NCI-H1105 (cell line): Measurements from ENCODE around the gene ACER2.
"Not testable (repeated sequence)": the region's sequence is repeated elsewhere in the genome, so short reads cannot be mapped to it uniquely, and the experiment has no call there.

Experiments used
- DNase-seq: peaks from one replicate; lab custom pipeline; 2025; lab: John Stamatoyannopoulos, UW

The ACER2 gene

GRCh38 chr9:19408693-19409400 is at the start of gene ACER2:
Gene ACER2, plus strand, starts transcription at chr9:19409009. Its CDS starts 76 bp downstream, at chr9:19409085.
- peak; percentile 67 for DNase-seq

- DNase-seq = no peak
Observed at GRCh38 chr9:19369107-19369506, 39.7 kb upstream of the ACER2 start.

- DNase-seq = no peak
Observed at GRCh38 chr9:19371942-19372341, 36.9 kb upstream of the ACER2 start.

- DNase-seq = no peak
Observed at GRCh38 chr9:19372567-19372966, 36.2 kb upstream of the ACER2 start.

GRCh38 chr9:19373527-19373926 is 35.3 kb upstream of the ACER2 start:
- DNase-seq = no peak

DNA sequence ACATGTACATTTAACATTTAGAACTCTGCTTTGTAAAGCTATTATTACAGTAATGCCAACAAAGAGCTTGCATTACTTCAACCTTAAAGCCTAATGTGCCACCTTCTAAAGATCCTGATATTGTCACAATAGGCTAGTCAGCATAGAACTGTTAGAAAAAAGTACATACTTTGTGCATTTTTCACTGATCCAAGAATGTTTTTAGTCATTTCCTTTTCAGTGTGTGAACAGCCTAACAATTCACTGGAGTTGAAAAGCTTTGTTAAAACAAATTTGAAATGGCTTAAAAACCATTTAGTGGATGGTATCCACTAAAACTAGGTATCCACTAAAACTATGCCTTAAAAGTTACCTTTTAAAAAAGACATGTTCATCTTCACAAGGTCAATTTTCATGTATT is 33.3 kb upstream of the ACER2 start:
- no peak for DNase-seq

DNA sequence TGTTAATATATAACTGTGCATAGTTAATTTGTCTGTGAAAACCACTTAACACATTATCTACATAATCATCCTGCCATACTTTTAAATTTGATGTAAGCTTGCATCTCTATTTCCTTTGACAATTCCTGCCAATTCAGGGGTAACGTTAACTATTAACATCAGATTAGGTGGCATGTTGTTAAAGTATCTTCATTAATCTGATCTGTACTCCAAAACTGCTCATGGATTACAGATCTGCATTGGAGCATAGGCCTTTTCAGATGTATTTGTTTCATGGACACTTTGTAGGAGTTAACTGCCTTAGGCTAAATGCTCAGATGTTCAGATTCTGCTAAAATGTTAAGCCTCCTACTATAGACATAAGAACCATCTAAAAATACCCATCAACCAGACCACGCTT is 31.9 kb upstream of the ACER2 start:
- no peak for DNase-seq

- no peak for DNase-seq
Observed at GRCh38 chr9:19378164-19378563, 30.6 kb upstream of the ACER2 start.

DNA sequence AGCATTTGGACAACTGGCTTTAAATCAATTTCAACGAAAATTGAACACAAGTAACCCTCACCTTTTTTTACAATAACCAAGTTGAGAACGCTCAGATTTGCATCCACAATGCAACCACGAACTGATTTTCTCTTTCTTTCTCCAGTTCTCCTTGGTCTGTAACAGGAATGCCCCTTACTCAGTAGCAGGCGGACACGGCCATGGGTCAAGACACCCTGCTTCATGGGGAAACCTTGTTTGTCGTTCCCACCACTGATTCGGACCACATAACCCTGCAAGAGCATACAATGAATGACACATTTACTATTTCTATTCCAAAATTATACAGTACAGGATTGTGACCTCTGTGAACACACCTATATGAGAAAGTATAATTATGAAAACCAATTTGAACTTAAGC is 30.2 kb upstream of the ACER2 start:
- DNase-seq = no peak

- DNase-seq = no peak
Observed at GRCh38 chr9:19379283-19379682, 29.5 kb upstream of the ACER2 start.

GRCh38 chr9:19379697-19380046 is 29.1 kb upstream of the ACER2 start:
- DNase-seq = no peak

- DNase-seq = no peak
Observed at GRCh38 chr9:19380826-19381075, 28.1 kb upstream of the ACER2 start.

DNA sequence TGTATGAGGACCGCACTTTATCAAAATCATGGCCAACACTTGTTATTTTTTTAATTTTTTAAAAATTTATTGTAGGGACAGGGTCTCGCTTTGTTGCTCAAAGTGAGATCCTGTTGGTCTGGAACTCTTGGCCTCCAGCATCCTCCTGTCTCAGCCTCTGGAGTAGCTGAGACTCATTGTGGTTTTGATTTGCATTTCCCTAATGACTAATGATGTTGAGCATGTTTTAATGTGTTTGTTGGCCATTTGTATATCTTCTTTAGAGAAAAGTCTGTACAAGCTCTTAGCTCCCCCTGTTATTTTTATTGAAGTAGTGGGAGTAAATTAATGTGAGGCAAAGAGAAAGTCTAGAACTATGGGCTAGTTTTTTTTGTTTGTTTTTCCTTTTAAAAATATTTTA is 27.2 kb upstream of the ACER2 start:
- DNase-seq = no peak

GRCh38 chr9:19385212-19385611 is 23.6 kb upstream of the ACER2 start:
- not testable (repeated sequence) for DNase-seq

DNA sequence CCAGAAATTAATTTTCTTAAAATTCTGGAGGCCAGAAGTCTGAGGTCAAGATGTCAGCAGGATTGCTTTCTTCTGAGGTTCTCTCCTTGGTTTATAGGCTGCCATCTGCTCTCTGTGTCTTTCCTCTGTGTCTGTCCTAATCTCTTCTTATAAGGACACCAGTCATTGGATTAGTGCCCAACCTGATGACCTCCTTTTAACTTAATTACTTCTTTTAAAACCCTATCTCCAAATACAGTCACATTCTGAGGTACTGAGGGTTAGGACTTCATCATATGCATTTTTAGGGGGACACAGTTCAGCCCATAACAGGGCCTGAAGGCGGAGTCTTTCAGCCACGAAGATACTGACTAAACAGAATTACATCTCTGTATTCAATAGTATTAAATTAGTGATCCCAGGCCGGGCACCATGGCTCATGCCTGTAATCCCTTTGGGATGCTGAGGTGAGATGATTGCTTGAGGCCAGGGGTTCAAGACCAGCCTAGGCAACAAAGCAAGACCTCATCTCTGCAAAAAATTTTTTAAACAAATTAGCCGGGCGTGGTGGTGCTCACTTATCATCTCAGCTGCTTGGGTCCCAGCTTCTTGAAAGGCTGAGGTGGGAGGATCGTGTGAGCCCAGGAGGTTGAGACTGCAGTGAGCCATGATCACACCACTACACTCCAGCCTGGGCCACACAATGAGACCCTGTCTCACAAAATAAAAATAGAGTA is 22.9 kb upstream of the ACER2 start:
- no peak for DNase-seq

- DNase-seq = no peak
Observed at GRCh38 chr9:19386502-19387044, 22.2 kb upstream of the ACER2 start.

- DNase-seq = no peak
Observed at GRCh38 chr9:19387317-19387716, 21.5 kb upstream of the ACER2 start.

DNA sequence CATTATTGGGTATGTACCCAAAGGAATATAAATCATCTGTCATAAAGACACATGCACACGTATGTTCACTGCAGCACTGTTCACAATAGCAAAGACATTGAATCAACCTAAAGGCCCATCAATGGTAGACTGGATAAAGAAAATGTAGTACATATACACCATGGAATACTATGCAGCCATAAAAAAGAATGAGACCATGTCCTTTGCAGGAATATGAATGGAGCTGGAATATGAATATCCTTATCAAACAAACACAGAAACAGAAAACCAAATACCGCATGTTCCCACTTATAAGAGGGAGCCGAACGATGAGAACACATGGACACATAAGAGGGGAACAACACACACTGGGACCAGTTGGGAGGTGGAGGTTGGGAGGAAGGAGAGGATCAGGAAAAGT is 19.3 kb upstream of the ACER2 start:
- DNase-seq = not testable (repeated sequence)

- DNase-seq = no peak
Observed at GRCh38 chr9:19397845-19398244, 11.0 kb upstream of the ACER2 start.

DNA sequence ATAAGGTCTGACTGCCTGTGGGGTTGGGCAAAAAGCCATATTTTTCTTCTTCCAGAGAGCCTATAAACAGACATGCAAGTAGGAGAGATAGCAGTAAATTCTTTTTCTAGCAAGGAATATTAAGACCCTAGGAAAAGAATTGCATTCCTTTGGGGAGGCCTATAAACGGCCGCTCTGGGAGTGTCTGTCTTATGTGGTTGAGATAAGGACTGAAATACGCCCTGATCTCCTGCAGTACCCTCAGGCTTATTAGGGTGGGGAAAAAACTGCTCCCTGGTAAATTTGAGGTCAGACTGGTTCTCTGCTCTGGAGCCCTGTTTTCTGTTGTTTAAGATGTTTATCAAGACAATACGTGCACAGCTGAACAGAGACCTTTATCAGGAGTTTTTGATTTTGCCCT is 5.6 kb upstream of the ACER2 start:
- not testable (repeated sequence) for DNase-seq

GRCh38 chr9:19404283-19405075 is 4.3 kb upstream of the ACER2 start:
- no peak for DNase-seq

DNA sequence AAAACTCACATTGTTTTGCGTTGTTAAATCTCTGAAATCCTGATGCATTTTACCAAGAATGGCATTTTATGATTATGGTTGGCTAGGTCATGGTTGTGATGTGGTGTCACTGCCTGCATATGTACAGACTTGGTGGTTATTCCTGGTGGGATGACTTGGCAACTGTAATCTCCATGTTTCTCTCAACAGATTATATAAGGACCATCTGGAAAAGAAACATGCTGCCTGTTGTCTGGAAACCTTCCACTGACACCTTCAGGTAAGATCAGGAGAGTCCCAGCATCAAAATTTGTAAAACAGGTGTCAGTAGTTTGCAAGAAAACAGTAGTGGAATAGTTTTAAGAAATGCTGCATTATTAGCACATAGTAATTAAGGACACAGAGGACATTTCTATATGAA is 3.0 kb upstream of the ACER2 start:
- DNase-seq = no peak

DNA sequence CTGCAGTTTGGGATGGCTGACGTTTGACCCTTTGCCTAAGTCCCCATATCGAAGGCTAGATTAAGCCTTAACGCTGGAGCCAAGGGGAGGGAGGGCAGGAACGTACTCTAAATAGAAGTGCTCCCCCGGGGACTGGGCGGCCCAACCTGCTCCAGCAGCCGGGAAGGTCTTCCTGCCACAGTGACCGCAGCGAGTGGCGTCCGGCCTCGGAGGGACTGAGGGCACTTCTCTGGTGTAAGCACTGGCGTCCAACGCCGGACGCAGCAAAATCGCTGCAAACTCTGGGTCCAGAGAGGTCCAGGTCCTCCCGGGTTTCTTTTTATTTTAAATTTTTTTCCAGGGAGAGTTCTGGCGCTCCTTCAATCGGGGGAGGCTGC is 505 bp upstream of the ACER2 start:
- no peak for DNase-seq
